Stimulated activated CD4-positive, alpha-beta T cell treated with anti-CD3 and anti-CD28 coated beads, Interleukin-2, amount 100 ng/mL, for 24 hours (primary cell): ENCODE data around the gene PTDSS2.
"Not testable (repeated sequence)": the region's sequence is repeated elsewhere in the genome, so short reads cannot be mapped to it uniquely, and the experiment has no call there.

Source experiments
- DNase-seq, 2 donors: peaks; one replicate each; pipeline ENCODE4 v3.0.0-alpha.2; 2020

The PTDSS2 gene

DNA sequence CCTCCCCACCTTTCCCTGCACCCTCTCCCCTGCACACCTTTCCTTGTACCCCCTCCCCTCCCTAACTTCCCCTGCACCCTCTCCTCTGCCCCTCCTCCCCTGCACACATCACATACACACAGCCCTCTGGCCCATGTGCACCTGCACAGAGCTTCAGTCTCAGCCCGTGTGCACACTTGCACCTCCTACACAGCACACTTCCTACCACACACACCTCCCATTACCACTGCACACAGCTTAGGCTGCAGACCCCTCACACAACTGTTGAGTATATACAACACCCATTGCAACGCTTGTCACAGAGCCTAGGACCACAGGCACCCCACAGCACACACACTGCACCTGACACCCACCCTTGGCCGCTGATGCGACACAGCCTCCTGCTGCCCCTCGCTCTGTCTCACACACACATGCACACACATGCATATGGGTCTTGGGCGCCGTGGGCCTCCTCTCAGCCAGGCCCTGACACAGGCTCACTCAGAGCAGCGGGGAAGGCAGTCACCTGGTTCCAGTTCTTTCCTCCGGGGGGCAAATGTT is 35.7 kb upstream of the PTDSS2 start:
- DNase-seq = peak in 1 of 2 donors; percentile 26

DNA sequence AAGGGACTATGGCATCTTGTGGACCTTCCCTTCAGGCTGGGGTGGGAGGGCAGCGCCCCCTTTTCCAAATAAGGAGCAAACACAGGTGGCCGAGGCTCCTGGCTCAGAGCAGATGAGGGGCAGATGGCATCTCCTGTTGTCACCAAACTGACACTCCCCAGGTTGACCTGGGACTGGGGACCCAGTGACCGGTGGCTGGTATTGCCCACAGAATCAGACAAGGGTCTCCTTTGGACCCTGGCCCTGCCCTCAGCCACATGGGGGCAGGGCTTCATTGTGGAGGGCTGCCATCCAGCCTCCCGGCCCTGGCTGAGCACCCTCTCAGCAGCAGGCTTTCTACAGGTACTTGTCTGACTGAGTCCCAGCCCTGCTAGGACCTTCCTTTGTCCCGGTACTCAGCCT is 34.4 kb upstream of the PTDSS2 start:
- no peak for DNase-seq

DNA sequence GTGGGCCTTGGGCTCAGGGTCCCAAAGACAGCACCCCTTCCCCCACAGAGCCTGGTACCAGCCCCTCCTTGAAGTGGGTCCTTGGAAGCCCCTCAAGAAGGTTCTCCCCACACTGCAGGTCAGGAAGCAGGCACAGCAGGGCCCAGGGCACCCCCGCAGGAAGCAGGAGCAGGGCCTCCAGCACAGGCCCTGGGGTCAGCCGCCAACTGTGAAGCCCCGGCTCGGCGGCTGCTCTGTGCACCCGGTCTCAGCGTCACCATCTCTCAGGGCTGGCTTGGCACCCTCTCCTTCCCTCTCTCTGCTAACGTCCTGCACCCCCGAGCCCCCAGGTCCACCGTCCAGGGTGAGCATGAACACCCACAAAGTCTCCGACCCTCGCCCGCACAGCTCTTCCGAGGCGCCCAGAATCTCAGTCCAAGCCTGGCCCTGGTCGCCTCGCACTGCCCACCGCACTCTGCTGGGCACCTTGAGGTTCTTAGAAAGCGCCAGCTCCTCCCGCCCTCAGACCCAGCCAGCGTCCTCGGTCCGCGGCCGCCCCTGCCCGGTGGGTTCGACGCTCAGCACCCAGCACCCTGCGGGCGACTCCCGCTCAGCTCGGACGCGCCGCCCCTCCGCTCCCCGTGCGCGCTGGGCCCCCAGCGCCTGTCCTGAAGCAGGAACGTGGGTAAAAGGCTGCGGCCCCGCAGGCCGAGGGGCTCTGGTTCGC is 33.9 kb upstream of the PTDSS2 start:
- DNase-seq = peak in 1 of 2 donors; percentile 25

DNA sequence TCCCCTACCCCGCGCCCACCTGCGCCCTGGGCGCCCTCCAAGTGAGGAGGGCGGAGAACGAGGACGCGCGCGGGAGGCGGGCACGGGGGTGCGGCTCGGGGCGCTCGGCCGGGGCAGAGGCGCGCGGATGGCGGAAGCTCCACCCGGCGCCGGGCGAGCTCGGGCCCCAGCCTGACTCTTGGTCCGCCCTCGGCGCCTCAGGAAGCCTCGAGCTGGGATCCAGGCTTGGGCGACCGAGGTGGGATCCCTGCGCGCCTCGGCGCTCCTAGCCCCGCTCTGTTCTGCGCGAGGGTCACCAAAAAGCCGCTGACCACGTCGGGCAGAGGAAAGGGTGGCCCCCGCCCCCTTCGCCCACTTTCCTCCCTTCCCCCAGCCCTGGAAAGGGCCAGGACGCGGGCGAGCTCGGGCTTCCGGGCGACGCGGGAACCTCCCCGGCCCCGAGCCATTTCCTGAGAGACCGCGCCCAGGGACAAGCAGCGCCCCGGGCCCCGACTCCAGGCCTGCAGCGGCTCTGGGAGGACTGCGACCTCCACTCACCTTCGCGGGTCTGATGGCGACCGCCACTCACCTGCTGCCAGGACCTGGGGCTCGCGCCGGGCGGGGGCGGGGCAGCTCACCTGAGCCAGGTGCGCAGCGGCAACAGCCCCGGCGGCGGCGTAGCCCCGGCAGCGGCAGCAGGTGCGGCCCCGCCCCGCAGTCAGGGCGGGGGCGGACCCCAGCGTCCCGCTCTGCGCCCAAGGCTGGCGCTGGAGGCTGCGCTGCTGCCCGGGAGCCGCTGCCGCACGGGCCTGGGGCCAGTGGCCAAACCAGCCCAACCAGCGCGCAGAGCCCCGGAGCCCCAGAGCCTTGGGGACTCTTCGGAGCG is 33.1 kb upstream of the PTDSS2 start:
- peak in 1 of 2 donors; percentile 63 for DNase-seq

DNA sequence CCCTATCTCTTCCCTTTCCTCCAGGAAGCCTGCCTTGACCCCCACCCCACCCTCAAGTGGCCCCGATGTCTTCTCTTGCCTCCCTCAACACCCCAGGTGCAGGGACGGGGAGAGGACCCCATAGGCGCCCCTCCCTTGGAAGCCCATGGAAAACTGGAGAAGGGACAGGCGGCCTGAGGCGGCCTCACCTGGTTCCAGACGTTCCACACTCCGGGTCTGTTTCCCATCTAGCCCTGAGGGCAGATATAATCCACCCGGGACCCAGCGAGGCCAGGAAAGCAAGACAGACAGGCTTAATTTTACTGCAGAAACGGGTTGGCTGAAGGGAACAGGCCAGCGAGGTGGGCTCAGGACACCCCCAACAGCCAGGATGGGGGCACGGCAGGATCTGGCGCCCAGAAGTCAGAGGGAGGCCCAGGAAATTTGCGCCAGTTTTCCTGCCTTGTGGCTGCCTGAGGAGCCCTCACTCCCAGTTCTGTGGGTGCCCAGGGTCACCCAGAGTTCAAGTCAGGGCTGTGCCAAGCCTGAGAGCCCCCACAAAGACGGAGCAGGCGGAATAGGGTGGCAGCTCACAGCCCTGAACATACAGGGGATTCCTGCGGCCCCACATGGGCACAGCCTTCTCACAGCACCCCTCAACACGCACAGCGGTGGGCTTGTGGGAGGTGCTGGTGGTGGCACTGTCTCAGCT is 32.3 kb upstream of the PTDSS2 start:
- no peak for DNase-seq

DNA sequence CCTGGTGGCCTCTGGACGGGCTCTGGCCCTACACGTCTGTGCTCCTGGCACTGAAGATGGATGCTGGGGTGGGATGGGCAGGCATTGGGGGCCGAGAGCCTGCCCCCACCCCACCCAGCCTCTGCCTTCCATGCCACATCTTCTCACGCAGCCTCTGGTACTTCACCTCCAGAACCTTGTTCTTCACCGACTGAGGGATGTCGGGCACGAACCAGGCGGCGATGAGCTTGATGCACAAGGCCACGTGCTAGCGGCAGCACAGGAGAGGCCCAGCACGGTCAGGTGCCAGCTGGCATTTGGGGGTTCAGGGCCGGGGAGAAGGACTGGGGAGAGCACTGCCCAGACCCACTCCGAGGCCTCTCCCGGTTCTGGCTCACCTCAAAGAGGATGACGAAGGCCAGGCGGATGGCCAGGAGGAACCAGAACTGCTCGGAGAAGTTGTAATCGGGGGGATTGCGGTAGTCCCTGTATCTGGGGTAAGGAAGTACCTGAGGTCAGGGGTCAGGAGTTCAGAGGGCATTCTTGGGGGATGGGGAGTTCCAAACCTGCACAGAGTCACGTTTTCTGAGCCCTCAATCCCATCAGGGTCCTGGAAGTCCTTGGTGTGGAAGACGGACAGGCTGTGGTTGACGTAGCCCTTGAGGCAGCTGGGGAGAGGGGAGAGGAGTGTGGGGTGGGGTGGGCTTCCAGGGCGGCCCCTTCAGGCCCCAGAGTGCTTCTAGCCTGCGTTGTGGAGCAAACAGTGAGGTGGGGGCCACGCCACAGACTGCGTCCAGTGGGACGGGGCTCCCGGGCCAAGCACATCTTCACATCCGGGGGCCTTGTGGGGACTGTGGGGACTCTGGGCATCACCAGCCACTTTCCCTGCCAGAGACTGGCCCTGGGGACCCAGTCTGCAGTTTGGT is 31.5 kb upstream of the PTDSS2 start:
- no peak for DNase-seq

DNA sequence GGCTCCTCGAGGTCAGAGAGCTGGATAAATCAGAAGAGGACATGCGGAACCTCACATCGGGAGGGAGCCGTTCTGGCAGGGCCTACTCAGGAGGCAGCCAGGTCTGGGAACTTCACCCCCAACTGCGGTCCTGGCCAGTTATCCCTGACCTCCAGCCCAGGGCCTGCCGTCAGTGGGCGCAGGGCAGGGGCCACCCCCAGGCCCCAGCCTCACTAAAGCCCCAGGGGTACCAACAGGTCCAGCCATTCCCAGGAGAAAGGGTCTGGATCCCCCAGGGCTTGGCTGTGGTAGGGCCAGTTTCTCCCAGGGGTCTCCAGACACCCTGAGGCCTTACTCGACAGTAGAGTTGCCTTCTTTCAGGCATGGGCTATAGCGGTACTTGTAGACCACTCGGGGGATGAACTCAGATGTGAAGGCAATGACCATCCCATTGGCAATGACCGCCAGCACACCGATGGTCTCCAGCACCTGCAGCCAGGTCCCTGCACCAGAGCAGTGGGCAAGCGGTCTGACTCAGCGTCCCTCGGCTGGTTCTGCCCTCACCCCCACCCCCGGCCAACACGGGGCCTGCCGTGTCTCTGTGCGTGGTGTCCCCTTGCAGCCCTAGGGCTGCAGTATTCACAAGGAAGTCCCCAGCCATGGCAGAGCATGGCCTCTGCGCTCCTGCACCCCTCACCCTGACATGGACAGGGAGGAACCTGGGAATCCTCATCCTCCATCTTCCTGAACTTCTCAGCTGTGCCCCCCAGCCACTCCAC is 30.7 kb upstream of the PTDSS2 start:
- no peak for DNase-seq

DNA sequence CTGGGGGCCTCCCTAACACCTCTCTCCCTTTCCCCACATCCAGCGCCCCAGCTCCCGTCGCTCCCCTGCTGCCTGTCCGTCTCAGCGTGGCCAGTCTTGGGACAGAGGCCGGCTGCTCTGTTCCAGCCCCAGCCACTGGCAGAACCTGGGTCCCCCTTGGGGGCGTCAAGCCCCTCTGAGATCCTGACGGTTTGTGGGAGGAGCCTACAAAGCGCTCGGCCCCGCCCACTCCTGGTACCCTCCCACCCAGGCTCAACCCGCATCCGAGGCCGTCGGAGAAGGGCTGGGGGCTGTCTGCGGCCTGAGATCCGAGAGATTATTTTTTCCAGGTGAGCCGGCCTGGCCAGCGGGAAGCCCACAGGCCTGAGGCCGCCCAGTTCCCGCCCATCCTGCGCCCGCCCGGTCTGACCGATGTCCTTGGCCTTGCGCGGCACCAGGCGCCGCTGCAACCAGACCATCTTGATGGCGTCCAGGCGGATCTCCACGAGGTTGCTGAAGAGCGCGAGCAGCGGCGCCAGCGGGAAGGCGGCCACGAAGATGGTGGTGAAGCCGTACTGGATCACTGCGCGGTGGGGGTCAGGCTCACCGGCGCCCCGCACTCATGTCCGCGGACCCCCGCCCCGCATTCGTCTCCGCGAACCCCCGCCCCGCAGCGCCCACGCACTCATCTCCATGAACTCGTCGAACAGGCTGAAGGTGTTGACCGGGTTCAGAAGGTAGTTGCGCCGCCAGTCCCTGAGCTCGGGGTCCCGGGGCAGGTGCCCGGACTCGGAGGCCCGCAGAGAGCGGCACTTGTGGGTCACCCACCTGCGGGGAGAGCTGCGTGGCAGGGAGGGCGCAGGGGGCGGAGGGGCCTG is 29.8 kb upstream of the PTDSS2 start:
- no peak for DNase-seq

DNA sequence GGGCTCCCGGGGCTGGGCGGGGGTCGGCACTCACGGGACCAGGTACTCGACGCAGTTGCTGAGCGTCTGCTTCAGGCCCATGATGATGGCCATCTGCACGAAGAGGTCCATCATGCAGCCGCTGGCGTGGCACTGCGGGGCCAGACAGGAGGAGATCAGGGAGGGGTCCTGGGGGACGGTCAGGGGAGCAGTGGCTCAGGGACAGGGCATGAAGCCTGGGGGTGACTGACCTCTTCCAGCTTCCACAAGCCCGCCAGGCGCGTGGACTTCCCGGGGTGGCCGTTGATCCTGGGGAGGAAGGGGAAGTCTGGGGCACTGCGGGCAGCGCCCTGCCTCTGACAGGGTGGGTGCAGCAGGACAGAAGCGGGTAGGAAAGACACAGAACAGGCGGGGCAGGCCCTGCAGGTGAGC is 29.2 kb upstream of the PTDSS2 start:
- no peak for DNase-seq

DNA sequence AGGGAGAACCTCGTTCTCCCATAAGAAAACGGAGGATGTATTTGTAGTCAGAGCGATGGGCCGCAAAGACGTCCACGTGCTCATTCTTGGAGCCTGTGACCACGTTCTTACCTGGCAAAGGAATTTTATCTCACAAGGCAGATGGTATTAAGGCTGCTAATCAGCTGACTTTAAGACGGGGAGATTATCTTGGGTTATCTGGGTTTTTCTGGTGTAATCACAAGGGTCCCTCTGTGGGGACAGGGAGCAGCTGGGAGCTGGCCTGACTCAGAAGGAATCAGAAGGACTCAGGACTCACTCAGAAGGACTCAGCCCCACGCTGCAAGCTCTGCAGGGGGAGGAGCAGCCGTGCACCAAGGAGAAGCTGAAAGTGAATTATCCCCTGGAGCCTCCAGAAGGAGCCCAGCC is 27.8 kb upstream of the PTDSS2 start:
- no peak for DNase-seq

DNA sequence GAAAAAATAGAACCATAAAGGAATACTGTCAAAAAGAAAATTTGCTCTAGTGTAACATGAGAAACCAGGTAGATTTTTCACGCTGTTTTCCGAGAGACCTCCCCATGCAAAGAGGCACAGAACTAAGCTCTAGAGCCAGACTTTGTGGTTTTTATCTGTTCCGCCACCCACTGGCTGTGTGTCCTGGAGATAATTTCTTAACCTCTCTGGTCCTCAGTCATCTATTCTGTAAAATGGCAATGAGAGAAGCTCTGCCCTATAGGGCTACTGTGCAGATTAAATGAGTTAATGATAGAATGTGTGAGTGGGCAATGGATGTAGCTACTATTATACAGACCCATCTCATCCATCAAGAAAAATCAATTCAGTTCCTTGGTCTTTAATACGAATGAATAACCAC is 25.8 kb upstream of the PTDSS2 start:
- DNase-seq = no peak

DNA sequence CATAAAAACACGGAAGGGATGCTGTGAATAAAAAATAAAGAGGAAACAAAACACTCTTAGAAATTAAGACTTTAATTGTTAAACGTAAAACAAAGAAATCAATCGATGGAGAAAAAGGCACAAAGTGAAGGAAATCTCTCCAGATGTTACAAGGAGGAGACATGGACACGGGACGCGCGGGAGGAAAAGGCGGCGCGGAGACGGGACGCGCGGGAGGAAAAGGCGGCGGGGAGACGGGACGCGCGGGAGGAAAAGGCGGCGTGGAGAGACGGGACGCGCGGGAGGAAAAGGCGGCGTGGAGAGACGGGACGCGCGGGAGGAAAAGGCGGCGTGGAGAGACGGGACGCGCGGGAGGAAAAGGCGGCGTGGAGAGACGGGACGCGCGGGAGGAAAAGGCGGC is 25.3 kb upstream of the PTDSS2 start:
- not testable (repeated sequence) for DNase-seq

DNA sequence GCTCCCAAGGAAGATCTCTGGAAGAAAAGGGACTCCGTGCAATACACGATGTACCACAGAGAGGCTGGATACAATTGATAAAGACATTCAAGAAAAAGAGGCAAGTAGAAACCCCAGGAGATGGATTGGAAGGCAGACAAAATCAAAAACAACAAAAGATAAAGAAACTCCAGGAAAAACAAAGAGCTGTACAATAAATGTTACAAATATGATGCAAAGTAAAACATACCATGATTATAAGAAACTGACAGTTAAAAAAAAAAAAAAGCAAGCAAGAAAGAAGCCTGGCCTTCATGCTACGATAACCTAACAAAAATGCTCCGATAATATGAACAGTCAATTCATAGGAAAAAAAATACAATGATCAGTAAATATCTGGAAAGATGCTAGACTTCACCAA is 24.8 kb upstream of the PTDSS2 start:
- DNase-seq = no peak

DNA sequence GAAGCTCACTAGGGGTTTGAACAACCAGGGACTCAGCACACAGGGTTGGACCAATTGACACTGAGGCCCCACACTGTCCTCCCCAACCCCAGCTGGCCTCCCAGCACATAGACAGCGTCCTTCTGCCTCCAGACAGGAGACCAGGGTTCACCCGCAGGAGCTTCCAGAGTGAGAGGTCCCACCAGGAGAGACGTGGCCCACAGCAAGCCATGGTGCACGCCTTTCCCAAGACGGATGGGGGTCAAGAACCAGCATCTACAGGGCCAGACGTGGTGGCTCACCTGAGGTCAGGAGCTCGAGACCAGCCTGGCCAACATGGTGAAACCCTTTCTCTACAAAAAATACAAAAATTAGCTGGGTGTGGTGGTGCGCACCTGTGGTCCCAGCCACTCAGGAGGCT is 23.2 kb upstream of the PTDSS2 start:
- no peak for DNase-seq

DNA sequence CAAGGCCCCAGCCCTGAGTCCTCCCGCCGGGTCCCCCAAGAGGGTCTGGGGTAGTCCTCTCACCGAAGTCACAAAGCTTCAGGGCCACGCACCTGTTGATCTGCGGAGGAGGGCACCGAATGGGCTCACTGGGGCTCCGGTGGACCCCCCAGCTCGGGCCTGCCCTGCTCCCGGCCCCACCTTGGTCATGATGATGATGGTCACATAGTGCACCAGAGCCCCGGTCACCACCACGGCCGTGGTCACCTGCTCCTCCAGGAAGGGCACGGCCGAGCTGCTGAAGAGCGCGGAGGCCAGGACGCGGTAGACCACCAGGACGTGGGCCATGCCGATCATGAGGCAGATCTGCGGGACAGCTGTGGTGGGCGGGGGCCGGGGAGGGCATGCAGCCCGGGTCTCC is 21.8 kb upstream of the PTDSS2 start:
- no peak for DNase-seq

DNA sequence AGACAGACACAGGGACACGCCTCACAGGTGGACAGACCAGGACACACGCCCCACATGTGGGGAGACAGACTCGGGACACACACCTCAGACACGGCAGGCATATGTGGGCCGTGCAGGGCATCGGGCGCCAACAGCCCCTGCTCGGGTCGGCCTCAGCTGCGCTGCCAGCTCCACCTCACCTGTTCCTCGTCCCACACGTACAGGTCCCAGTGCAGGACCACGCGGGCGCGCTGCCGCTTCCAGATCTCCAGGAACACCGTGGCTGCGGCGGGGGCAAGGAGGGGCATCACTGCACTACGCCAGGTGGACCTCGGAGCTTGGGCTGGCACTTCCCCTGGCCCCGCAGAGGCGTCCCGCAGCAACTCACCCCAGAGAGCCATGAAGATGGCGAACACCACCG is 20.7 kb upstream of the PTDSS2 start:
- DNase-seq = no peak

DNA sequence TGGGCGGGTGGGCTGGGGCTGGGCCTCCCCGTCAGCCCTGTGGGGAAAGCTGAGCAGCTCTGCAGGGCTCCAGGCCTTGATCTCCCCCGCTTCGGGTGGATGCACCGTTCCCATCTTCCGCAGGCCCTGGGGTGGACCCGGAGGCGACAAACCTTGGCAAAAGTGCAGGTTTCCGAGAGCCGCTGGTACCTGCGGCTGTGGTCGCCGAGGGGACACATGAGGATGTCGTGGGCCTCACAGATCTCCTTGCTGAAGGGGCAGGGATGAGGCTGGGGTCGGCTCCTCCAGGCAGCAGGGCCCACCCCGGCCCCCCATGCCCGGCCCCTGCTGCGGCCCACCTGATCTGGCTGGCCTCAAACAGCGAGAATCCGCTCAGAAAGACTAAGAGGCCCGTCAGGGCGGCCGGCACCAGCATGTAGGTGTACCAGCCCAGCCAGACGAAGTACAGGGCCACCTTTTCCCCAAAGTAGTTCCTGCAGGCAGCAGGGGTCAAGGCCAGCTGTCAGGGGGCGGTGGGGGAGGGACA is 20.1 kb upstream of the PTDSS2 start:
- DNase-seq = no peak

DNA sequence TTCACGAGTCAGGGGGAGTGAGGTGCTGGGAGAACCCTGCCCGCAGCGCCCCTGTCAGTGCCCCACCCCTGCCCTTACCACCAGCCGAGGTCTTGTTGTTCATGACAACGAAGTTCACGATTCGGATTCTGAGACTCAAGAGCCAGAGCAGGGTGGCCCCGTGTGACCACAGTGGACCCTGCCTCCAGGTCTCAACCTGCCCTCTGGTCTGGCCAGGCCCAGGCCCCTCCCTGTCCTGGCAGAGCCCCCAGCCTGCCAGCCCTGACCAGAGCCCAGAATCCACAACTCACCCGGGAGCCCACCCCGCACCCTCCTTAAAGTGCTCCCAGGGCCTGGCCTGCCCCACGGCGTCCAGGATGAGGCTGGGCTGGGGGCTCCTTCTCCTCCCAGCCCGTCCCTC is 18.2 kb upstream of the PTDSS2 start:
- DNase-seq = no peak

DNA sequence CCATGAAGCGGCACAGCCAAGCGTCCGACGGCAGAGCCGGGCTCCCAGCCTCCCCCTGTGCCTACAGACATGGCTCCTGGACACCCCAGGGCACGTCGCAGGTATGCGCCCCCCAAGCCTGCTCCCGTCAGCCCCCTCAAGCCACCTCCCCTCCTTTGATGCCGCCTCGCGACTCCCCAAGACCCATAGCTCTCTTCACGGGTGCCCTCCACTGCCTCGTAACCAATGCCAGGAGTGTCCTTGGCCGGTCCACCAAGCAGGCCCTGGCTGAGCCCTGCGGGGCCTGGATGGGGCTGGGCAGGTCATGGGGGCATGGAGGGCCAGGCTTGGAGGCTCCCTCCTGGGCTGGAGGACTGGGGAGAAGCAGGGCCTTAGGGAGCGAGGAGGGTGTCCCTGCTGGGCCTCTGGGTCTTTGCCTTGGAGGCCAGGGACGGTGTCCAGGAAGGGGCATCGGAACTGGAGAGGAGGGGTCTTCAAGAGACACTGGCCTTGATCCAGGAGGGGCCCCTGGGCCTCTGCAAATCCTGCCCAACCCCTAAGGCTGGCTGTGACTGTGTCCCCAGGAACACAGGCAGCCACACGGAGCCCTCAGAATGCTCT is 17.5 kb upstream of the PTDSS2 start:
- DNase-seq = no peak

DNA sequence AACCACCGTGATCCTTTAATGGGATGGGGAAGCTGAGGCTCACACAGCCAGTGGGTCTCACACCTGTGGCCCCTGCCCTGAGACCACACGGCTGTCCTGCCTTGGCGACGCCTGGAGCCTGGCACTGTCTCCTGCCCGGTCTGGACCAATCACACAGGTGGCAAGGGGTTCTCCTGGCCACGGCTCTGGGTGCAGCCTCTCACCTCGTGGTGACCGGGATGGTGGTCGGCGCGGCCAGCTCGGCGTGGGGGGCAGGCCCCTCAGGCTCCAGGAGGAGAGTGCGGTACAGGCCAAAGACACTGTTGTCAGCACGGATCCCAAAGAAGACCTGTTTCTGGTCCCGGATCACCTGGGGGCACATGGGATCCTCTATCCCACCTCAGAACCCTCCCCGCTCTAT is 17.0 kb upstream of the PTDSS2 start:
- DNase-seq = no peak
